GM12875 (cell line): ENCODE results near the gene LRRK1.

Experiments used
- H3K4me3 ChIP-seq: one replicate; pipeline ENCODE4 v1.5.1; 2011; ENCODE audit warnings: low read depth, low read length, control low read depth
- TF ChIP-seq, protein P1 (sequence below): IDR thresholded peaks from 2 replicates; pipeline ENCODE4 v1.5.1; 2011; ENCODE audit warnings: low read depth, mild to moderate bottlenecking, control low read depth, inconsistent platforms, low read length, moderate library complexity, borderline replicate concordance; ENCODE audit not compliant: insufficient read depth

LRRK1 gene

DNA sequence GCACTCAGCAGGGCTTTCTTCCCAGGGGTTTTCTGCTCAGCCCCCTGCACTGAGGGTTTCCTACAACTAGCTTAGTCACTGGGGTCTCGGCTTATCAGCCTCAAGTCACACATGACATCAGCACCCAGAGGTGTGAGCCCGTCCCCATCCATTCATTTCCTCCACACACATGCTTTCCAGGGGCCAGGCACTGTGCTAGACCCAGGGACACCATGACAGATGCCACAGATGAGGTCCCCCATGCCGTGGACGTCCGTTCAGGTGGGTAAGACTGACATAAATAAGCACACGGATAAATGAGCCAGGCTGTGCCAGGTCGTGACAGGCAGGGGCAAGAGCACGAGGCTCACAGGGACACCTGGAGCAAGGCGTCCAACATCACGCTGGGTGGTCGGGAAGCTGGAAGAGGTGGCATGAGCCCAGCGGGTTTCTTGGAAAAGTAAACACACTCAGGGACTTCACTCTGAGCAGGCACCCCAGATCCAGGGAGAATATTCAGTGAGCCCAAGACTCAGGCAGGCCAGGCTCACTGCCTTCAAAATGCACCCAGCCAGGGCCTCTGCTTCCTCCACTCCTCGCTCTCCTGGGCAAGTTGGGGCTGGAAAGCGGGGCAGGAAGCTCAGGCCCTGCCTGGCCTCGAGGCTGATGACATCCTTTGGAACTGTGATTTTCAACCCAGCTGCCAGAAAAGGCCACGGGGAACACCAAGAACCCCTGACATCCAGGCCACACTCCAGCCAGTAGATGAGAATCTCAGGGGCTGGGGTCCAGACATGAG, 193.4 kb downstream of the LRRK1 start:
- TF ChIP-seq, protein P1, sequence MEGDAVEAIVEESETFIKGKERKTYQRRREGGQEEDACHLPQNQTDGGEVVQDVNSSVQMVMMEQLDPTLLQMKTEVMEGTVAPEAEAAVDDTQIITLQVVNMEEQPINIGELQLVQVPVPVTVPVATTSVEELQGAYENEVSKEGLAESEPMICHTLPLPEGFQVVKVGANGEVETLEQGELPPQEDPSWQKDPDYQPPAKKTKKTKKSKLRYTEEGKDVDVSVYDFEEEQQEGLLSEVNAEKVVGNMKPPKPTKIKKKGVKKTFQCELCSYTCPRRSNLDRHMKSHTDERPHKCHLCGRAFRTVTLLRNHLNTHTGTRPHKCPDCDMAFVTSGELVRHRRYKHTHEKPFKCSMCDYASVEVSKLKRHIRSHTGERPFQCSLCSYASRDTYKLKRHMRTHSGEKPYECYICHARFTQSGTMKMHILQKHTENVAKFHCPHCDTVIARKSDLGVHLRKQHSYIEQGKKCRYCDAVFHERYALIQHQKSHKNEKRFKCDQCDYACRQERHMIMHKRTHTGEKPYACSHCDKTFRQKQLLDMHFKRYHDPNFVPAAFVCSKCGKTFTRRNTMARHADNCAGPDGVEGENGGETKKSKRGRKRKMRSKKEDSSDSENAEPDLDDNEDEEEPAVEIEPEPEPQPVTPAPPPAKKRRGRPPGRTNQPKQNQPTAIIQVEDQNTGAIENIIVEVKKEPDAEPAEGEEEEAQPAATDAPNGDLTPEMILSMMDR: no peak
- H3K4me3 ChIP-seq: no peak overlapping the region

DNA sequence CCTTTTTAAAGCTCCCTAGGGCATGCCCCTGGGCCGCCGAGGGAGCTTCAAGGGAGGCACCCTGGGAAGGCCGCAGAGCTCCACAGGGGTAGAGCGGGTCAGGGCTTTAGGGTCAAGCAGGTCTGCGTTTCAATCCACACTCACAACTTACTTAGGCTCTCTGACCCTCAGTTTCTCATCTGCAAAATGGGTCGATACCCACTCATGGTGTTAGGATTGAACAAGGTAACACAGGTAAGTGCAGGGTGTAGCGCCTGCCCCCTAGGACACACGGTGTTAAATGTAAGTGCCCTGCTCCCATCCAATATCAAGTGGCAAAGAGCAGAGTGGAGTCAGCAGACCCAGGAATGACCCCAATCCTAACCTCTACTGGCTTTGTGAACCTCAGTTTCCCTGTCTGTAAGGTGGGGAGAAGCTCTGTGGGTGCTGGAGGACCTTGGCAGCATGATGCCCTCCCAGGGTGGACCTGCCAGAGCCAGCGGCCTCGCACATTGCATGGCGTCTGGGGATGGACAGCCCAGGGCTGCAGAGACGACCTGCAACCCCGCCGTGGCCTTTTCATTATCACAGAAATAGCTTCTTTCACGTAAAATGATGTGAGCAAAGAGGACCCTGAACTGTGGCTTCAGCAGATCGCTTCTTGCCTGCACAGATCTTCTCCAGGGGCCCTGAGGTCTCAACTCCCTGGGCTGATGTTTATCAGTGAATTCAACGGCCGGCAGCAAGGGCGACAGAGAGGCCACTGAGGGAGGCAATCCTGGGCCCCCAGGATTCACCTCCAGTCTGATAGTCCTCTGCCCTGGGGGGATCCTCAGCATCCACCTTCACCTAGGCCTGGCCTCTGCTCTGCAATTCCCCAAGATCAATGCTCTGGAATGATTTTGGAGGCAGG, 194.2 kb downstream of the LRRK1 start:
- TF ChIP-seq, protein P1: no peak
- no peak overlapping the region for H3K4me3 ChIP-seq

DNA sequence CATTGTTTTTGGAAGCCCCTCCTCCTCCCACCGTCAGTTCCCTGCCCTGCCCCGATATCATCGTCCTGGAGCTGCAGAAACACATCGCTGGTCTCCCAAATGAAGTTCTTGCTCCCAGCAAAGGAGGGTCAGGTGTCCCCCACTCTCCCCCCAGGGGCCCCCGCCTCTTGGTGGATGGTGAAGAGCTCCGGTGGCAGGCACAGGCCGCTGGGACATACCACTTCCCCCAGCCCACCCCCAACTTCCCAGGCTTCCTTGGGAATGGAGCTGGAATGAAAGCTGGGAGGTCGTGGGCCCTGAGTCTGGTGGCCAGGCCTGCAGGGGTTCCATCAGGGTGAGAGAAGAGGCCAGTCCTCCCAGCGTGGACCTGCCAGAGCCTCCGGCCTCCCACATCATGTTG, 195.0 kb downstream of the LRRK1 start:
- TF ChIP-seq, protein P1: no peak
- no peak overlapping the region for H3K4me3 ChIP-seq

GRCh38 chr15:101114610-101115009, 195.5 kb downstream of the LRRK1 start:
- TF ChIP-seq, protein P1: no peak
- H3K4me3 ChIP-seq: no peak overlapping the region

GRCh38 chr15:101115393-101115785, 196.2 kb downstream of the LRRK1 start:
- H3K4me3 ChIP-seq: no peak overlapping the region
- TF ChIP-seq, protein P1: no peak

- H3K4me3 ChIP-seq: no peak overlapping the region
- TF ChIP-seq, protein P1: no peak
Observed at GRCh38 chr15:101115786-101116680, 196.9 kb downstream of the LRRK1 start.
